Loucy (cell line): ENCODE results near the gene PRRC2B.

ENCODE experiments used
- H2AFZ ChIP-seq: fragments of 200-600 bp; sonication (generic); 2 replicates; pipeline ENCODE4 v1.6.0; 2016; ENCODE audit warnings: antibody characterized with exemption, mild to moderate bottlenecking, low read length, moderate library complexity
- H3F3A ChIP-seq: fragments of 200-600 bp; 2 replicates; pipeline ENCODE4 v1.6.0; 2016; ENCODE audit warnings: antibody characterized with exemption, low read depth, mild to moderate bottlenecking
- H3K27me3 ChIP-seq: fragments of 200-600 bp; sonication (generic); 2 replicates; pipeline ENCODE4 v1.6.1; 2014; ENCODE audit warnings: low read length, mild to moderate bottlenecking; ENCODE audit not compliant: insufficient read depth, poor library complexity, severe bottlenecking
- H3K36me3 ChIP-seq: fragments of 200-600 bp; sonication (generic); 2 replicates; pipeline ENCODE4 v1.6.1; 2016; ENCODE audit warnings: low read length; ENCODE audit not compliant: insufficient read depth
- H3K4me1 ChIP-seq: fragments of 200-600 bp; sonication (generic); 2 replicates; pipeline ENCODE4 v1.5.1; 2014; ENCODE audit warnings: low read length, mild to moderate bottlenecking; ENCODE audit not compliant: insufficient read depth, poor library complexity, severe bottlenecking
- H3K4me2 ChIP-seq: fragments of 200-600 bp; sonication (generic); 2 replicates; pipeline ENCODE4 v1.6.0; 2014; ENCODE audit warnings: antibody characterized with exemption, low read length, low read depth, mild to moderate bottlenecking; ENCODE audit not compliant: poor library complexity, severe bottlenecking
- H3K4me3 ChIP-seq: fragments of 200-600 bp; sonication (generic); 2 replicates; pipeline ENCODE4 v1.5.1; 2014; ENCODE audit warnings: low read length, mild to moderate bottlenecking, mixed read lengths; ENCODE audit not compliant: poor library complexity, severe bottlenecking
- H3K79me2 ChIP-seq: fragments of 200-600 bp; sonication (generic); 2 replicates; pipeline ENCODE4 v1.6.1; 2014; ENCODE audit warnings: low read length; ENCODE audit not compliant: insufficient read depth
- H3K9ac ChIP-seq: fragments of 200-600 bp; sonication (generic); 2 replicates; pipeline ENCODE4 v1.6.0; 2014; ENCODE audit warnings: mild to moderate bottlenecking, low read depth, low read length, moderate library complexity; ENCODE audit not compliant: poor library complexity, severe bottlenecking
- H3K9me2 ChIP-seq: fragments of 200-600 bp; sonication (generic); replicated peaks from 2 replicates; pipeline ENCODE4 v1.6.1; 2016; ENCODE audit warnings: low read depth, low read length, mixed read lengths
- H3K9me3 ChIP-seq: fragments of 200-600 bp; sonication (generic); 2 replicates; pipeline ENCODE4 v1.6.1; 2014; ENCODE audit warnings: mild to moderate bottlenecking, antibody characterized with exemption, low read length, low read depth; ENCODE audit not compliant: insufficient read depth
- H4K20me1 ChIP-seq: fragments of 200-600 bp; sonication (generic); 2 replicates; pipeline ENCODE4 v1.6.0; 2014; ENCODE audit warnings: antibody characterized with exemption, low read length, mild to moderate bottlenecking; ENCODE audit not compliant: insufficient read depth, poor library complexity, severe bottlenecking
- EZH2phosphoT487 ChIP-seq: fragments of 200-600 bp; IDR thresholded peaks from 2 replicates; pipeline ENCODE4 v1.6.1; 2018; ENCODE audit warnings: antibody characterized with exemption, mild to moderate bottlenecking, moderate library complexity, borderline replicate concordance
- TF ChIP-seq, protein P1 (sequence below): fragments of 200-600 bp; sonication (generic); conservative IDR thresholded peaks from 2 replicates; pipeline ENCODE4 v1.5.1; 2014; ENCODE audit warnings: mild to moderate bottlenecking, antibody characterized with exemption, low read length

Gene PRRC2B

DNA sequence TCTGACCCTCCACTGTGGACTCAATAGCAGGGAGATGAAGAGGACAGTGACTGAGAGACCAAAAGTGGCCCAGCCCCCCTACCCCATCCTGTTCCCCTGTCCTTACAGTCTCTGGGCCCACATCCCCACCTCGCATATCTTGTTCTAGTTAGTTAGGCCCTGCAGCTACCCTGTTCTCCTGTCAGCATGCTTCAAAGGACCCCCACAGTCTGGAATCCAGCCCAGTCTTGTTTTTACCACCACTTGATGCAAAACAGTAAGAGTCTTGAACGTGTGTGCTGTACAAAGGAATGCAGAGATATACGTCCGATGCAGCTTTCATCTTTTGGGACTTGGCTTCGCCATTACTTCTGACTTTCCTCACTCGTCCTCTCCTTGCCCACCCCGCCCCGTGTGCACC lies 96.6 kb downstream of the PRRC2B start:
- H3K4me1 ChIP-seq, result no peaks in the 10 kb centered on the region
- H3K9me3 ChIP-seq, result no peaks in the 10 kb centered on the region
- no peaks in the 10 kb centered on the region for H3K79me2 ChIP-seq
- no peaks in the 10 kb centered on the region for H3K9me2 ChIP-seq
- H3K4me2 ChIP-seq, result no peak overlapping the region
- H4K20me1 ChIP-seq, result peaks cover 2% of the 10 kb centered on the region
- no peaks in the 10 kb centered on the region for H3F3A ChIP-seq
- no peak overlapping the region for H3K4me3 ChIP-seq
- H2AFZ ChIP-seq, result no peak overlapping the region
- H3K27me3 ChIP-seq, result no peaks in the 10 kb centered on the region
- no peak overlapping the region for H3K9ac ChIP-seq
- H3K36me3 ChIP-seq, result peaks cover 100% of the 10 kb centered on the region
- TF ChIP-seq, protein P1, sequence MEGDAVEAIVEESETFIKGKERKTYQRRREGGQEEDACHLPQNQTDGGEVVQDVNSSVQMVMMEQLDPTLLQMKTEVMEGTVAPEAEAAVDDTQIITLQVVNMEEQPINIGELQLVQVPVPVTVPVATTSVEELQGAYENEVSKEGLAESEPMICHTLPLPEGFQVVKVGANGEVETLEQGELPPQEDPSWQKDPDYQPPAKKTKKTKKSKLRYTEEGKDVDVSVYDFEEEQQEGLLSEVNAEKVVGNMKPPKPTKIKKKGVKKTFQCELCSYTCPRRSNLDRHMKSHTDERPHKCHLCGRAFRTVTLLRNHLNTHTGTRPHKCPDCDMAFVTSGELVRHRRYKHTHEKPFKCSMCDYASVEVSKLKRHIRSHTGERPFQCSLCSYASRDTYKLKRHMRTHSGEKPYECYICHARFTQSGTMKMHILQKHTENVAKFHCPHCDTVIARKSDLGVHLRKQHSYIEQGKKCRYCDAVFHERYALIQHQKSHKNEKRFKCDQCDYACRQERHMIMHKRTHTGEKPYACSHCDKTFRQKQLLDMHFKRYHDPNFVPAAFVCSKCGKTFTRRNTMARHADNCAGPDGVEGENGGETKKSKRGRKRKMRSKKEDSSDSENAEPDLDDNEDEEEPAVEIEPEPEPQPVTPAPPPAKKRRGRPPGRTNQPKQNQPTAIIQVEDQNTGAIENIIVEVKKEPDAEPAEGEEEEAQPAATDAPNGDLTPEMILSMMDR, result no peak
- TF ChIP-seq EZH2phosphoT487, result no peak

DNA sequence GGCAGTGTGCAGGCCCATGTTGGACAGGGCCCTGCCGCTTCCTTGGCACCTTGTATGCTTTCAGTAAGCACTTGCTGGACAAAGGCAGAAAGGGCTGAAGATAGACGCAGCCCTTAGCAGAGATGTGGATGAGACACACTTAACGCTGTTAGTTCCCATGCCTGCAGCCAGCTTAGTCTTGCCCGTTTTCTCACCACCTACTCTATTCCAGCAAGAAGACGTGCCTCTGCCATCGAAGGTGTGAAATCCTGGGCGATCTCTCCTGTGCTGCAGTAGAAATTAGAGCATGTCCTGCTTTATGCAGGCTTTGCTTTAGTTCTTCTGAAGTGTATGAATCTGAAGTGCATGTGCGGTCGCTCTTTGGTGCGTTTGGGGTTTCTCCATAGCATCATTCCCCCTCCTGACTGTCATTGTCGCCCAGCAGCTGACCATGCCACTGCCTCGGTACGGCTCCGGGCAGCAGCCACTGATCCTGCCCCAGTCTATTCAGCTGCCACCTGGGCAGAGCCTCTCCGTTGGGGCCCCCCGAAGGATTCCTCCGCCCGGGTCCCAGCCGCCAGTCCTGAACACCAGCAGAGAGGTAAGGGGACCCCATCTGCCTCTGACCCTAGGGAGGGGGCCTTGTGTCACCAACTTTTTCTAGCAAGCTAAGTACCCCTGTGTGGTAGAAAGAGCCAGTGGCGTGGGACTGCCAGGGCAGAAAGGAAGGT lies 97.3 kb downstream of the PRRC2B start:
- Histone ChIP-seq H4K20me1 (peaks cover 2% of the 10 kb centered on the region), H3K9me3 (no peaks in the 10 kb centered on the region), H3F3A (no peaks in the 10 kb centered on the region), H3K27me3 (no peaks in the 10 kb centered on the region), H3K4me3 (no peak overlapping the region), H3K4me2 (no peak overlapping the region), H3K79me2 (no peaks in the 10 kb centered on the region), H3K36me3 (peaks cover 100% of the 10 kb centered on the region), H3K4me1 (no peaks in the 10 kb centered on the region), H2AFZ (no peak overlapping the region), H3K9me2 (no peaks in the 10 kb centered on the region), H3K9ac (no peak overlapping the region)
- TF ChIP-seq, protein P1, result no peak
- TF ChIP-seq EZH2phosphoT487, result no peak

DNA sequence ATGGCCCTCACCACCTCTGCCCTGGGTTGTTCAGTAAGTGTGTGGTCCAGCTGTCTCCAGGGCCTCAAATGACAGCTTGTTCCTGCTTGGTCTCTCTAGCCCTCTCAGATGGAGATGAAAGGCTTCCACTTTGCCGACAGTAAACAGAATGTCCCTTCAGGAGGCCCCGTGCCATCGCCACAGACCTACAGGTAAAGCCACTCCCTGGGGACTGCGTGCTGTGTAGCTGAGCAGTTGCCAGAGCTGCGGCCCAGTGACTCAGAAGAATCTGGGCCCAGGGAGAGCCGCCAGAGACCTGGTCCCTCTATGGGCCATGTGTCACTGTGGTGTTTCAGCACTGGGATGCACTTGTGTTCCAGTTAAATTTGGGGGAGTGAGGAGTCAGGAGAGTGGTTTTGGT lies 98.2 kb downstream of the PRRC2B start:
- no peaks in the 10 kb centered on the region for H3F3A ChIP-seq
- H3K9ac ChIP-seq, result no peak overlapping the region
- no peaks in the 10 kb centered on the region for H3K9me2 ChIP-seq
- no peaks in the 10 kb centered on the region for H3K27me3 ChIP-seq
- H3K79me2 ChIP-seq, result no peaks in the 10 kb centered on the region
- peaks cover 2% of the 10 kb centered on the region for H4K20me1 ChIP-seq
- H3K36me3 ChIP-seq, result peaks cover 100% of the 10 kb centered on the region
- no peaks in the 10 kb centered on the region for H3K9me3 ChIP-seq
- TF ChIP-seq, protein P1, result no peak
- no peak for TF ChIP-seq EZH2phosphoT487
- H3K4me2 ChIP-seq, result no peak overlapping the region
- no peaks in the 10 kb centered on the region for H3K4me1 ChIP-seq
- no peak overlapping the region for H2AFZ ChIP-seq
- no peak overlapping the region for H3K4me3 ChIP-seq
